ENCODE measurements around the gene CBARP. TPM values are rescaled to one million over a fixed set of nuclear protein-coding genes. Genes with fewer than 3 reads are reported as not detected.

The CBARP gene
- total RNA-seq, 4 donors from 2014 or later: 0.57 to 1.1 TPM; not detected in 2

- TF ChIP-seq CTCF (IDR thresholded peaks at IDR 0.05; ENCODE audit: low read depth): no peak
Observed at GRCh38 chr19:1251330-1252220, 13.8 kb upstream of the CBARP start.

GRCh38 chr19:1250437-1251260 lies 12.8 kb upstream of the CBARP start:
- no peak for TF ChIP-seq CTCF (IDR thresholded peaks at IDR 0.05; ENCODE audit: low read depth)

GRCh38 chr19:1249990-1250436 lies 12.2 kb upstream of the CBARP start:
- TF ChIP-seq CTCF (IDR thresholded peaks at IDR 0.05; ENCODE audit: low read depth): no peak

GRCh38 chr19:1249298-1249989 lies 11.6 kb upstream of the CBARP start:
- TF ChIP-seq CTCF (IDR thresholded peaks at IDR 0.05; ENCODE audit: low read depth): no peak

- TF ChIP-seq CTCF (IDR thresholded peaks at IDR 0.05; ENCODE audit: low read depth): no peak
Observed at GRCh38 chr19:1248786-1249297, 11.0 kb upstream of the CBARP start.

- TF ChIP-seq CTCF (IDR thresholded peaks at IDR 0.05; ENCODE audit: low read depth): no peak
Observed at GRCh38 chr19:1248139-1248785, 10.5 kb upstream of the CBARP start, which contains the start of gene MIDN. MIDN (plus strand) TSS chr19:1248583; CDS start chr19:1250297, 1,714 bp downstream.

Data from subcutaneous adipose tissue (tissue), 4 donors.